Measurements from ENCODE around the gene SLC10A1. TPM values are rescaled to one million over a fixed set of nuclear protein-coding genes. Genes with fewer than 3 reads are reported as not detected.

The SLC10A1 gene
- total RNA-seq, 4 donors from 2014 or later = not detected

DNA sequence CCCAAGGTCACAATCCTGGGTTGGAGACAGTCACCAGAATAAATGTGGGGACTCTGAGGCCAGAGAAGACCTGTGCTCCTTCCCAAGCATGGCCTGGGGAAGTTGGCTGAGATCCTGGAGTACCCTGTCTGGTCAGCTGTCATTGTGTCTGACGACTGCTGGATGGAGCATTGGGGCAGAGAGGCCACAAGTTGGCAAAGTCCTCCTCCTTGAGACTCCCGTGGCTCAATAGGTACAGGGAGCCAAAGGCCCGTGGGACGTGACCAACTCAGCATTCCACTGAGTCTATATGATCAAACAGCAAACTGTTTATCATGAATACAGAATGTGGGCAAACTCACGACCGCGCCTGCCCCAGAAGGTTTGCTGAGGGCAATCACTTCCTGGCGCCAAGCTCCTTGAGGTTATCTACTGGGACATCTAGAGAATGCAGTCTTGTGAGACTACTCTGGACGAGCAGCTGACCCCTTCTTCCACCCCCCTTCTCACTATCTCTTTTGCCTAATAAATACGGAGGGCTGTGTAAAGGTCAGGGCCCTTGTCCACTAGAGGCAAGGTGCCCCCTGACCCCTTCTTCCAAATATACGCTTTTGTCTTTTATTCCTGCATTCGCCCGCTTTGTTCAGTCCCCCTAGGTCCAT lies 14.3 kb upstream of the SLC10A1 start:
- H3K27me3 ChIP-seq = no peaks in the 10 kb centered on the region
- no peak for DNase-seq
- no peak overlapping the region for H3K4me3 ChIP-seq (replicated peaks in 1 of 3)
- no peaks in the 10 kb centered on the region for H3K4me1 ChIP-seq
- TF ChIP-seq POLR2A (IDR thresholded peaks at IDR 0.05) = no peak
- TF ChIP-seq, protein P1, sequence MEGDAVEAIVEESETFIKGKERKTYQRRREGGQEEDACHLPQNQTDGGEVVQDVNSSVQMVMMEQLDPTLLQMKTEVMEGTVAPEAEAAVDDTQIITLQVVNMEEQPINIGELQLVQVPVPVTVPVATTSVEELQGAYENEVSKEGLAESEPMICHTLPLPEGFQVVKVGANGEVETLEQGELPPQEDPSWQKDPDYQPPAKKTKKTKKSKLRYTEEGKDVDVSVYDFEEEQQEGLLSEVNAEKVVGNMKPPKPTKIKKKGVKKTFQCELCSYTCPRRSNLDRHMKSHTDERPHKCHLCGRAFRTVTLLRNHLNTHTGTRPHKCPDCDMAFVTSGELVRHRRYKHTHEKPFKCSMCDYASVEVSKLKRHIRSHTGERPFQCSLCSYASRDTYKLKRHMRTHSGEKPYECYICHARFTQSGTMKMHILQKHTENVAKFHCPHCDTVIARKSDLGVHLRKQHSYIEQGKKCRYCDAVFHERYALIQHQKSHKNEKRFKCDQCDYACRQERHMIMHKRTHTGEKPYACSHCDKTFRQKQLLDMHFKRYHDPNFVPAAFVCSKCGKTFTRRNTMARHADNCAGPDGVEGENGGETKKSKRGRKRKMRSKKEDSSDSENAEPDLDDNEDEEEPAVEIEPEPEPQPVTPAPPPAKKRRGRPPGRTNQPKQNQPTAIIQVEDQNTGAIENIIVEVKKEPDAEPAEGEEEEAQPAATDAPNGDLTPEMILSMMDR (IDR thresholded peaks at IDR 0.05) = no peak
- intact Hi-C loops (cut with DNase I) = no loop called here
- WGBS, 2 donors = 70 to 83% methylated on average over 11 to 13 of the region's 13 CpGs
- no peaks in the 10 kb centered on the region for H3K9me3 ChIP-seq
- no peak overlapping the region for H3K27ac ChIP-seq
- no peaks in the 10 kb centered on the region for H3K36me3 ChIP-seq

- WGBS, 2 donors = 79 to 80% methylated on average over 12 of the region's 12 CpGs
- no peaks in the 10 kb centered on the region for H3K36me3 ChIP-seq
- H3K4me3 ChIP-seq (replicated peaks in 1 of 3) = no peak overlapping the region
- DNase-seq = no peak
- TF ChIP-seq, protein P1 (IDR thresholded peaks at IDR 0.05) = no peak
- TF ChIP-seq POLR2A (IDR thresholded peaks at IDR 0.05) = no peak
- no peaks in the 10 kb centered on the region for H3K9me3 ChIP-seq
- no peaks in the 10 kb centered on the region for H3K27me3 ChIP-seq
- no peak overlapping the region for H3K27ac ChIP-seq
- no peaks in the 10 kb centered on the region for H3K4me1 ChIP-seq
- intact Hi-C loops (cut with DNase I) = no loop called here
These were observed 12.1 kb upstream of the SLC10A1 start for GRCh38 chr14:69808919-69809808.

DNA sequence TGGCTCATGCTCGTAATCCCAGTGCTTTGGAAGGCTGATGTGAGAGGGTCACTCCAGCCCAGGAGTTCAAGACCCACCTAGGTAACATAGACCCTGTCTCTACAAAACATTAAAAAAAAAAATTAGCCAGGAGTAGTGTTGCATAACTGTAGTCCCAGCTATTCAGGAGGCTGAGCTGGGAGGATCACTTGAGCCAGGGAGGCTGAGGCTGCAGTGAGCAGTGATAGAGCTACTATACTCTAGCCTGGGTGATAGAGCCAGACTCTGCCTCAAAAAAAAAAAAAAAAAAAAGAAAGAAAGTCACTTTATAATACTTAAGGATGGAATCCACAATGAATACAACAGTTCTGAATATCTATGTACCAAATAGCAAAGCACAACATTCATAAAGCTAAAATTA lies 10.2 kb upstream of the SLC10A1 start:
- intact Hi-C loops (cut with DNase I) = no loop called here
- no peaks in the 10 kb centered on the region for H3K4me1 ChIP-seq
- no peak overlapping the region for H3K4me3 ChIP-seq (replicated peaks in 1 of 3)
- DNase-seq = no peak
- no peaks in the 10 kb centered on the region for H3K36me3 ChIP-seq
- 88% methylated on average over 1 of the region's 1 CpG for WGBS, 2 donors
- H3K27ac ChIP-seq = no peak overlapping the region
- TF ChIP-seq, protein P1 (IDR thresholded peaks at IDR 0.05) = no peak
- TF ChIP-seq POLR2A (IDR thresholded peaks at IDR 0.05) = no peak
- no peaks in the 10 kb centered on the region for H3K9me3 ChIP-seq
- no peaks in the 10 kb centered on the region for H3K27me3 ChIP-seq

- Histone ChIP-seq H3K27me3 (no peaks in the 10 kb centered on the region), H3K36me3 (no peaks in the 10 kb centered on the region), H3K4me1 (no peaks in the 10 kb centered on the region), H3K4me3 (replicated peaks in 1 of 3) (no peak overlapping the region), H3K9me3 (no peaks in the 10 kb centered on the region), H3K27ac (no peak overlapping the region)
- 77 to 89% methylated on average over 2 of the region's 2 CpGs for WGBS, 2 donors
- no peak for DNase-seq
- no peak for TF ChIP-seq POLR2A (IDR thresholded peaks at IDR 0.05)
- TF ChIP-seq, protein P1 (IDR thresholded peaks at IDR 0.05) = no peak
- intact Hi-C loops (cut with DNase I) = no loop called here
These were observed 7.9 kb upstream of the SLC10A1 start for GRCh38 chr14:69804902-69805301.

- H3K27ac ChIP-seq = no peak overlapping the region
- H3K4me3 ChIP-seq (replicated peaks in 1 of 3) = no peak overlapping the region
- no peak for DNase-seq
- no peaks in the 10 kb centered on the region for H3K27me3 ChIP-seq
- no peaks in the 10 kb centered on the region for H3K9me3 ChIP-seq
- no peaks in the 10 kb centered on the region for H3K4me1 ChIP-seq
- no peaks in the 10 kb centered on the region for H3K36me3 ChIP-seq
- intact Hi-C loops (cut with DNase I) = no loop called here
- no peak for TF ChIP-seq POLR2A (IDR thresholded peaks at IDR 0.05)
- TF ChIP-seq, protein P1 (IDR thresholded peaks at IDR 0.05) = no peak
These were observed 6.7 kb upstream of the SLC10A1 start for GRCh38 chr14:69803753-69804152.

Data from thyroid gland (tissue), 4 donors.